ENCODE data around the gene OXER1.

Gene OXER1

DNA sequence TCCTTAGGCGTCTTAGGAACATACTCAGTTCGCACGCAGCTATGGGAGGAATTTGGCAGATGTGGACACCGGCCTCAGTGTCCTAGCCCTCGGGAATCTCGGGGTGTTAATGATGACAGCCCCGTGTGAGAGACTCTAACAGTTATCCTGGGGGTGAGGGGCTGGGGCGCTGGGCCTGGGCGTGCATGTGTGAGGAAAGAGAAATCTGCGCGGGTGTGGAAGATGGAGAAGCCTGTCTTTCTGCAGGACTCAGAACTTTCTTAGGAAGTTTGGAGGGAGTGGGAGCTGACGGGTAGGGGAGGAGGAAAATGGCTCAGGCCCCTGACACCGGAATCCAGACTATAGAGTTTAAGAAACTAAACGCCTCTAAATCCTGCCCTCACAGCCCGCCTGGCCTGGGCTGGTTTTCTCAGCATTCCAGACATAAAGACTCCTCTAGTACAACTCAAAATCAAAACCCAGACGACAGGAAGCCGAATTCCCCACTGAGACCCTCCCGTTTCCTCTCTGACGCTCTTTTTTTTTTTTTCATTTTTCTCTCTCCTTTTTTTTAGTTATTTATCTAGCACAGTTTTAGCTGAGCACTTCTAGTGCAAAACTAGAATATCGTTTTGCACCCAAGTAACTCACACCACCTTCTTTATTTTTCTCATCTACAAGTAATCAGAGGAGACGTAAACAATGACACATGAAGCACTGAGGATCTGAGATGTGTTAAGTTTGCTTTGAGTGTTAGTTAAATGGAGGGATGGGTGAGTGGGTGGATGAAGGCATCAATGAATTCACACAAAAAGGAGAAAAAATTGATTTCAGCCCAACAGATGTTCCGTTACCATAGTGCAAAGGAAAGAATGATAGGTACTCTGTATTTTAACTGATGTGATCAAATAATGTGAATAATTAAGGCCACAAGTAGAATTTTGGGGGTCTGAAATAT, 29.7 kb upstream of the OXER1 start:
- DNase-seq = no peak

DNA sequence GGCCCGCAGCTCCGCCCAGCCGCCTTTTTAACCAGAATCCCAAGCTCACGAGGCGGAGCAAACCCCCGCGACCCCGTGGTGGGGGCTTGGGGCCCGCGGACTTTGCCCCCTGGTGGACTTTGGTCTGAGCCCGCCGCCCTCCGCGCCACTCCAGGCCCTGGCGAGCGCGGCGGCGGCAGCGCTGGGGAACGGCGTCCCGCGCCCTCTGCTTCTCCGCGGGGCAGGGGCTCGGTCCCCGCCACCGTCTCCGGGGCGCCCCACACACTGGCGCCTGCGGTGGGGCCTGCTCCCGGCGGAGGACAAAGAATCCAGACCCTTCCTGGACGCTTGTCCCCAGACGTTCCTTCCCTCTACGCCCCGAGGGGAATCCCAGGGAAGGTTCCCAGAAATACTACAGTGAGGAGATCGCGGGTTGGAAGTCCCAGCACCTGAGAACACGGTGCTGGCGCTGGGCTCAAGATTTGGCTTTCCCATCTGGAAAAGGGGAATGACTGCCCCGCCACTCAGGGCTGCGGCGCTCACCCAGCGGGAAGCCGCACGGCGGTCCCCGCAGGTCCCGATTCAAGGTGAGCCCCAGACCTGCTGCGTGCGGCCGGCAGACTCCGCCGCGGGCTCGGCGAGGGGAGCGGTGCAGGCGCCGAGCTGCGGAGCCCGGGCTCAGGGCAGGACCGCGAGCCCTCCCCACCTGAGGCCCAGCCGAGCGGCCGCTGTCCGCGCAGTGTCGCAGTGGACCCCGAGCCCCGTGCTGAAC, 28.8 kb upstream of the OXER1 start, which contains the start of gene HAAO:
Gene HAAO, minus strand, starts transcription at position 1 of the 751 bp plus-strand sequence. CDS start 47 bp downstream, outside the sequence.
- DNase-seq = no peak

- peak in 1 of 2 donors; percentile 30 for DNase-seq
Measured at GRCh38 chr2:42792087-42792582, 28.2 kb upstream of the OXER1 start.

DNA sequence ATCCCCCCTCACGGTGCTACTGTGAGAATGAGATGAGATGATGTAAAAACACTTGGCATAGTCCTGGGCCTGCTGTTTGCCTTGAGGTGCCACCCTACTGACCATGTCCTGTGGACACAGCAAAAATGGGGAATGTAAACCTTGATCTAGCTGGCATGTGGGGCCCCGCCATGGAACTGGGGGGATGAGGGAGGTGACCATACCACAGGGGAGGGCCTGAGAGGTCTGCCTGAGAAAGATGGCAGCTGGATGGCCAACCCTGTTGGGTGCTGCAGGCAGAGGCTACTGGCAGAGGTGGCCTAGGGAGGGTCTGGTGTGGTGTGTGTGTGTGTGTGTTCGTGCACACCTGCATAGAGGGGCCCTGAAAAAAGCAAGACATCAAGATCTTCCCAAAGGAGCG, 27.7 kb upstream of the OXER1 start:
- no peak for DNase-seq

GRCh38 chr2:42789751-42790150, 25.8 kb upstream of the OXER1 start:
- no peak for DNase-seq

DNA sequence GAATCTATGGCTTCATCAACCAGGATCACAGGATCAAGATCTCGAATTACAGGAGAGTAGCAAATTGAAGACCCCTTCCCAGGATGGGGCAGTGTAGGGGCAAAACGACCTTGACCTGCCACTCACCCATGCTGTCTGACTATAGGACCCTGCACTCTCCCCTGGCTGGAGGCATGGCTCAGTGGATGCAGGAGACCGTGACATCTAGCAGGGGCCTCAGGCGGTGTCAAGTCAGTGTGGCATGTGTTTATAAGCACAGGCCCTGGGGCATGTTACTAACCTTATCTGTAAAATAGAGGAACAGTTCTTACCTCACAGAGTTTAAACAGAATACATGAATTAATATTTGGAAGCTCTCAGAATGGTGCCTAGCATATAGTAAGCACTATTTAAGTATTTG, 24.9 kb upstream of the OXER1 start:
- no peak for DNase-seq

- DNase-seq = no peak
Measured at GRCh38 chr2:42788478-42788793, 24.5 kb upstream of the OXER1 start.

DNA sequence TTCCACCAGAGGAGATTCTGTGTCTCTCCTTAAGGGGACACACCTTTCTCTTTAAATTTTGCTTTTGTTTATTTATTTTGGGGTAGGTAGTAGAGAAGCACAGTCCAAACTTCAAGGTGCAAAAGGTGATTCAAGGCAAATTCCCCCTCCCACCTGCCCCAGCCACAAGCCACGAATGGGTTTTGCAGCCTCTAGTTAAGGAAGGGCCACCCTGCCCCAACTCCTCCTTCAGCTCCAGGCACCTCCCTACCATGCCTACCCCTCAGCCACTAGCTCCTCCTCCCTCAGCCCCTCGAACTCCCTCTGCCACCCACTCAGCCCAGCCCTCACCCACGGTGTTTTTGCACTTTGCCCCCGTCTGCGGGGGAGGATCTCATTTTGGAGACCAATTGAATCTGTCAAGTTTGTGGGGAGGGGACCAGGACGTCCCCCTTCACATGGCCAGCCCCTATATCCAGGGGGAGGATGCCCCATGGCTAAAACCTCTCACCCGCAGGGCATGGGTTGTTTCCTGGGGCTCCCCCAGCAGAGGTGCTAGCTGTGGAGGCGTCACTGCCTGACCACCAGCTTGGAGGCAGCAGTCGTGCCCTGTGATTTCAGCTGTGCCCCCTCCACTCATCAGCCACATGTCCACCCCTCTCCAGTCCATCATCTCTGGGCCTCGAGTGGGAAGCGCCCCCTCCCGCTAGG, 24.0 kb upstream of the OXER1 start:
- no peak for DNase-seq

DNA sequence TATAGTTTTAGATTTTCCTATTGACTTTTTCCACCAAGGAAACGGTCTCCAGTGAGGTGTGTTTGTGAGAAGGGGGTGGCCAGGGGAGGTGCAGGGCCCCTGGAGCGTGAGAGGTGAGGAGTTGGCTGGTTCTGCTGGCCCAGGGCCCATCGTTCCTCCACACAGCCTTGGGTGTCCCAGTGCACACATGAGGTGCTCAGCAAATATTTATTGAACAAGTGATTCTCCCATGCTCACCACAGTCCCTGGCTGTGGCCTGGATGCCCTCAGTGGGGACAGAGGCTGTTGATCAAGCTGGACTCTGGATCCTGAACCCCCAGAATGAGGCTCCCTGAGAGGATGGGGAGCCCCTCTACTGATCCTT, 23.5 kb upstream of the OXER1 start:
- DNase-seq = no peak

- DNase-seq = no peak
Measured at GRCh38 chr2:42786561-42787345, 22.8 kb upstream of the OXER1 start.

DNA sequence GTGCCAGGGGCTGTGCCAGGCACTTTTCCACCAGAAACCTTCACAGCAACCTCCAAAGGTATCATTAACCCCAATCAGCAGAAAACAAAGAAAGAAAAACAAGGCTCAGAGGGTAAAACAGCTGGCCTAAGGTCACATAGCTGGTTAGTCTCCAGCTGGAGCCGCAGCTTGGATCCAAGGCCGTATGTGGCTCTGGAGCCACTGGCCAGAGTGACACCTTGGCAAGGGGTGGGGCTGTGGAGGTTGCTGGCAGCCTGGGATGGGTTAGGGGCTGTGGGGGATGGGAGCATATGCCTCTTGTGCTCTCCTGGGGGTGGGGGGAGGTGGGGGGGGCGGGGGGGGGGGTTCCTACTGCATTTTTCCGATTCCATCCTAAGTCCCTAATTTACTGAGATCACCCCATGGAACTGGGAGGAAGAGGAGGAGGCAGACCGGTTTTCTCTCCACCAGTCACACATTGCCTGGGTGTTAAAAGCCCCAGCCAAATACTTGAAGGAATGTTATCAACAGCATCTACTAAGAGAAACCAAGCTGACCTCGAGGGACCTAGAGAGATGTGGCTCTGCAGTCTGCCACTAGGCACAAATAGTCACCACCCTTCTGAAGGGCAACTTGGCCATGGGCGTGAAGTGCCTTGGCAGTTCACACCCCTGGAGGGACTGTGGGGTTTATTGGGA, 20.4 kb upstream of the OXER1 start:
- no peak for DNase-seq

GRCh38 chr2:42783511-42783910, 19.6 kb upstream of the OXER1 start:
- DNase-seq = no peak

- no peak for DNase-seq
Measured at GRCh38 chr2:42781181-42781580, 17.2 kb upstream of the OXER1 start.

DNA sequence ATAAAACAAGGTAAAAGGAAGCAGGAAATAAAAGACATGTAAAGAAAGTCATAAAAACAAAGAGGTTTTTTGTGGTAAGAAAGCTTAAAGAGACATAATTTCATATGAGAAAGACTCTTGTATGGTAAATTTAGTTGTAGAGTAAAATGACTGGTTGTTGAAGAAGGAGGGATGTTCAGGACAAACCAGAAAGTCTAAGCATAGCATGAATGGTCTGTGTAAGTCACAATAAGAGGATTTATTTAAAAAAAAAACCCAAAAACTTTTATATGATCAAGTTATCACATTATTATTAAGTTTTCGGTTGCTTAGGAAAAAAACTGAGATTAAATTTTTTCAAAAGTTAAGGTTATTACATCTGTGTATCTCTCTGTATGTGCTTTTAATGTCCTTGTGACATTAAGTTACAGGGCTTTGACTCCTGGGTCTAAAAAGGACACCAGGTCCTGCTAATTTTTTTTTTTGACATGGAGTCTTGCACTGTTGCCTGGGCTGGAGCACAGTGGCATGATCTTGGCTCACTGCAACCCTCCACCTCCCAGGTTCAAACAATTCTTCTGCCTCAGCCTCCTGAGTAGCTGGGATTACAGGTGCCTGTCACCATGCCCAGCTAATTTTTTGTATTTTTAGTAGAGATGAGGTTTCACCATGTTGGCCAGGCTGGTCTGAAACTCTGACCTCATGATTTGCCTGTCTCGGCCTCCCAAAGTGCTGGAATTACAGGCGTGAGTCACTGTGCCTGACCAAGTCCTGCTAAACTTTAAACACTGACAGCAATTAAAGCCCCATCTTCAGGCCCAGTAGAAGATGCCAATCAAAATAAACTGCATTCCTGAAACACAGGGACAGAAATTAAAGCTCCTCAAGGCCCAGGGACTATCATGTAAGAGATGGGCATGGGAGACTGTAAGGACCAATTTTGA, 14.2 kb upstream of the OXER1 start:
- DNase-seq = no peak

- DNase-seq = no peak
Measured at GRCh38 chr2:42775810-42776209, 11.9 kb upstream of the OXER1 start.

GRCh38 chr2:42775186-42775585, 11.3 kb upstream of the OXER1 start:
- no peak for DNase-seq

DNA sequence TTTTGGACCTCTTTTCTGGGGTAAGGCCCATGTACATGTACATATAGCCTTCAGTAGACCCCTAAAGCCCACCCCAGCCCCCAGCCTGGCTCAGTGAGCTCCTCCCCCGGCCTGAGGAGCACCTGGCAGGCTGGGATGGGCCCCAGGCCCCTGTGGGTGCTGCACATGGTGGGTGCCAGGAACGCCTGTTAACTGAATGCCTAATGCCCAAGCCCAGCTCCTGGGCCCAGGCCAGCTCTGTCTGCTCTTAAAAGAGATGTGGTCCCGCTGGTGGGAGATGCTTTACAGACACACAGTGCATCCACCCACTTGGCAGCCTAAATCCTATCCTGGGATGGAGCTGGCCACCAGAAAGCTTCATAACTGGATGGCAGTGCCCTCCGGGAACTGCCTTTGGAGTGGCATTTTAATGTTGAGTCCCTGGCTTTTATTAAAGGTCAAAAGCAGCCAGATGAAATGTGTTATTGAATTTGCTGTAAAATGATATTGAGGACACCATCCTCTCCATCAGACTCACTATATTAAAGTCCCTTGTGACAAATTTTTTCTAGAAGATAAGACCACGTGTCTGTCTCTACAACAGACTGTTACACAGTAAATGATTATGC, 7.7 kb upstream of the OXER1 start:
- DNase-seq = no peak

DNA sequence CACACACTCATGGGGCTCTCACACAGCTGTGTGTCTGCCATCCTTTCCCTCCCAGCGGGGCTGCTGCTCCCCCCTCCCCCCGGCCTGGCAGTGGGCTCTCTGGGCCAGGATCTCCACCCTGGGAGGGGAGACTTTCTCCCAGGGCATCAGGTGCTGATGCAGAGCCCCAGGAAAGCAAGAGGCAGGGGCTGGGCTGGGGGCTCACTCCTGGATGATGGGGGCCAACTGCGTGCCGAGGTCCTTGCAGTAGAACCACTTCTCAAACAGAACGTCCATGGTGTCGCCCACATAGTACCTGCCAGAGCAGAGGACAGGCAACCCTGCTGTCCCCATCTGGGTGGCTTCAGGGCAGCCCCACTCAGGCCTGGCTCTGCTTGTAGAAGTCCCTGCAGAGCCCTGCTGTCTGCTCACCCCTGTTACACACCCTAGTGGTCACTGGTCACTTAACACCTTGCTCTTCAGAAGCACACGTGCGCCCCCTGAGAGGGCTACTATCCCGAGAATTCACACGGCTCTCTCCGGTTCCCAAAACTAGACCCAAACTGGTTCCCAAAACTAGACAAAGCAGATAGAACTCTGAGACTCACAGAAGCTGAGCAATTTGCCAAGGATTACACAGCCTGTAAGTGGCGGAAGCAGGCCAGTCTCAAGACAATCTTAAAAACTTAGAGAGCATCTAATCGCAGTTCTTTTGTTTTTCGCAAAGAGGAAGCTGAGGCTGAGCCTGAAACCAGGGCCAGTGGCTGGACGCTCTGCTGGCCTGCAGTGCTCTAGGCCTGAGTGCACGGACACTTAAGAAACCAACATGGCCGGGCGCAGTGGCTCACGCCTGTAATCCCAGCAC, 6.6 kb upstream of the OXER1 start:
- DNase-seq = peak in 1 of 2 donors; percentile 30

GRCh38 chr2:42769583-42770287, 5.8 kb upstream of the OXER1 start:
- DNase-seq = no peak
